NCI-H1930 (cell line): ENCODE results near the gene PTGIS.

ENCODE experiments used
- DNase-seq, 2 experiments: peaks; one replicate each; lab custom pipeline; 2025; lab: John Stamatoyannopoulos, UW

The PTGIS gene

GRCh38 chr20:49496553-49497397, 71.2 kb downstream of the PTGIS start:
- DNase-seq: no peak

DNA sequence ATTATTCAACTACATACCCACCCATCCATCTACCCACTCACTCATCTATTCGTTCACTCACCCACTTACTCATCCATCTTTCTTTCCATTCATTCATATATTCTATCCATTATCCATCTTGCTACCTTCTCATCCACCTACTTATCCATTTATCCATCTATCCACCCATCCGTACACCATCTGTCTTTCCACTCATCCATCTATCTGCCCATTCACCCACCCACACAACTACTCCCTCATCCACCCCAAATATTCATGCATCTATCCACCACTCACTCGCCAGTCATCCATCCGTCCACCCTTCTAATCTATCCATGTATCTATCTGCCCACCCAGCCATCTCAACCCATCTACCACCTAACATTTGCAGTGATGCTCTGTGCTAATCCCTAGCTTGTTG, 71.9 kb downstream of the PTGIS start:
- no peak for DNase-seq

GRCh38 chr20:49490689-49491088, 77.2 kb downstream of the PTGIS start:
- no peak for DNase-seq

GRCh38 chr20:49489688-49490087, 78.2 kb downstream of the PTGIS start:
- no peak for DNase-seq

- no peak for DNase-seq
Observed at GRCh38 chr20:49486064-49486463, 81.9 kb downstream of the PTGIS start.

DNA sequence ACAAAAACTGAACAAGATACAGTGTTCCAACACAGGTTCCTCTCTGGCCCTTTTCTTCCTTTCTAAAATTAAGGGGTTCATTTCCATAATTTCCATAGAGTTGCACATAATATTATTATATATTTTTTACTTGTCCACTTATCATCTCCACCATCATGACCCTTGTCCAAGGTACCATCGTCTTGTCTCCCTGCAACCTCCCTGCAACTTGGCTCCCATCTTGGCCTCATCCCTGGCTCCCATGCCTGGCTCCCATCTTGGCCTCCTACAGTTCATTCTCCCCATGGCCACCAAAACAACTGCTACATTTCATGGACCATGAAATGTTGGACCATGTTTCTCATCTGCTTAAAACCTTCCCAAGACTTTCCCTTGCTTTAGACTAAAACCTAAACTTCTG, 82.4 kb downstream of the PTGIS start:
- DNase-seq: no peak

DNA sequence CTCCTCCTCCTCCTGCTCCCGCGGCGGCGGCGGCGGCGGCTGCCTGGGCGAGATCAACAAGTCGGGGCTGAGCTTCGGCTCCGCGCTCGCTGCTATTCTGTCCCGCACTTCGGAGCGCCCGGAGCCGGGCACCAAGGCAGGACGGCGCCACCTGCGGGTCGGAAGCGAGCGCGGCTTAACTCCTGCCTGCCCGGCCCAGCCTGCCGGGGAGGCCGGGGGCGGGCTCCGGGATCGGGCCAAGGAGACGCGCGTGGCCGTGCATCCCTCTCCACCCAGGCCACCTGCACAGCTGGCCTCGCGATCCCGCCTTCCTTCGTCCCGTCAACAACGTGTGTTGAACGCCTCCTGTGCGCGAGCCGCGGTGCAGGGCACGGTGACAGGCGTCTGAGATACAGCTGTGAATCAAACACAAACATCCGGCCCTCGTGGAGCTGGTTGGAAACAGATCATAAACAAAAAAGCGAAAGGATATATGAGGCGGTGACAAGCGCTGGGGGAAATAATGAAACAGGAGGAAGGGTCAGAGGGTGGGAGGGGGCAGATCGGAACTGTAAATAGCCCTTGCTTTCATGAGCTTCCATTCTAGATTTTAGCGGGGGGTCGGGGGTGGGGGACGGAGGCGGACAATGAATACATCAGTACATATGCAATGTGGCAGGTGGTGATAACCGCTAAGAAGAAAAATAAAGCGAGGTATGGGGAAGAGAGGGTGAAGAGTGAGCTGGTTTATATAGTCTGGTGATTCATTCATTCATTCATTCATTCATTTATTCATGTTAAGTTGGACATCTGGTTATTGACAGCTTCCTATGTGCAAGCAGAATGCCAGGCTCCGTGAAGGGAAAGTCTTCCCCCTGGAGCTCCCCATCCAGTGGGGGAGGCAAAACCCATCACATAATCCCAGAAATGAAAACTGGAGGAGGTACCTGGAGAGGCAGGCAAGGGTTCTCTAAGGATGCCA, 83.5 kb downstream of the PTGIS start:
- DNase-seq: peak; percentile 65 to 76

DNA sequence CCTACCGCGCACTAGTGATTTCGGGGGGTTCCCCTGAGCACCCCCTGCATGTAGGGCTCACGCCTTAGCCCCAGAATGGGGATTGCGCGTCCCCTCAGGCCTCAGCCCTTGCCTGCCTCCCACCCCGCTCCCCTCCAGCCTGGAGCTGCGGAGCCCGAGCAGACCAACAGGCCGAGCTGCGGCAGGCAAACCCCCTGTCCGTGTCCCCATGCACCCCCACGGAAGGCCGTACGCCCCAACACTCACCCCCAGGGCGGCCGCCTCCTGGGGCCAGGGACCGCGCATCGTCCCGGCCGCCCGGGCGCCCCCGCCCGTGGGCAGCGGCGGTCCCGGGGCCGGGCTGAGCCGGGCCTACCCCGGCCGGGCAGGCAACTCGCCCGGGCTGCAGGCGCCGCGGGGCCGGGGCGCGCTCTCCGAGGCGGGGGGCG, 84.2 kb downstream of the PTGIS start:
- no peak for DNase-seq

- no peak for DNase-seq
Observed at GRCh38 chr20:49483018-49483695, 84.8 kb downstream of the PTGIS start.

DNA sequence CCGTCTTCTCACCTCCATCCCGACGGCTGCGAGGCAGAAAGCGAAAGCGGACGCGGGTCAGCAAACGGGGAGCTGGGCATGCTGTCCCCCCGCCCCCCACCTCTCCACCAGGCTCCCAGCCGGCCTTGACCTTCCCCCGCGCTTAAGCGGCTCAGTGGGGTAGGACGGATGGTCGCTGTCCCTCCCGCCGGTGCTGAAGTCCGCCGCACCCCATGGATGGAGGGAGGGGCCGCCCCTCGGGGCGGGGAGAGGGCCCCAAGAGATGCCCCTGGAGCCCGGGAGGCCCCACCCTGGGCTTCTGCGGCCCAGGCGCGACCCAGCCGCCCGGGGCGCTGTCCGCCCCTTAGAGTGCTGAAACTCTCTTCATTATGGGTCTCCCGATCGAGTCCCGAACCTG, 85.3 kb downstream of the PTGIS start, which contains the start of gene KCNB1:
TSS of gene KCNB1 (minus strand) at position 48 of the 397 bp plus-strand sequence. CDS start 188 bp downstream, outside the sequence.
- no peak for DNase-seq

DNA sequence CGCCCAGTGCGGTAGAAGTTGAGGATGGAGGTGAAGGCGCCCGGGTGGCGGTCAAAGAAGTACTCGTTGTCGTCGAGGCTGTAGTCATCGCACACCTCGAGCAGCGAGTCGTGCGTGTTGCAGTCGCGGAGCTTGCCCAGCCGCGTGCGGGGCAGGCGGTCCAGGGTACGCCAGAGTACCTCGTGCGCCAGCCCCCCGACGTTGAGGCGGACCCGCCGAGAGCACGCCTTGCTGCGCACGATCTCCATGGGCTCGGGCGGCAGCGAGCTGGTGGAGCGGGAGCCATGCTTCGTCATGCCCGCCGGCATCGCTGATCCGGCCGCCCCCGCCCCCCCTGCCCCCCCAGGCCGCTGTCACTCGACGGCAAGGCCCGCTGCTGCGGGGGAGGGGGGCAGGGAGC, 85.8 kb downstream of the PTGIS start:
- DNase-seq: no peak

- DNase-seq: no peak
Observed at GRCh38 chr20:49481116-49481515, 86.8 kb downstream of the PTGIS start.

DNA sequence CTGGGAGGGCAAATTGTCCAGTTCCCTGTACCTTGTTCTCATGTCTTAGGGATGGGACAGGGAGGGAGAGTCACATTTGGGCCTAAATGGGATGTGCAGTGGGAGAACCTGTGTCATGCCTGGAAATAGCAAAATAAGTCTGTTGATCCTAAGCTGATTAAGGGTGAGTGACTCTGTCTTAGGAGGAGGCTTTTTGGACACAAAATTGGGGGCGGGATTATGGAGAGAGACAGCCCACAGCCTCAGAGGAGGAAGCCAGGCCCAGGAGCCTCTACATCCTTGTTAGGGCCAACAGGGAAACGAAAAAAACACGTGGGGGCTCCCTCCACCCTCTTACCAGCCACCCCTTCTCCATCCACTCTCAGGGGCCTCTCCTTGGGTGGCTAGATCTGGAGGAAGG, 87.7 kb downstream of the PTGIS start:
- DNase-seq: no peak

GRCh38 chr20:49479785-49480184, 88.2 kb downstream of the PTGIS start:
- no peak for DNase-seq

DNA sequence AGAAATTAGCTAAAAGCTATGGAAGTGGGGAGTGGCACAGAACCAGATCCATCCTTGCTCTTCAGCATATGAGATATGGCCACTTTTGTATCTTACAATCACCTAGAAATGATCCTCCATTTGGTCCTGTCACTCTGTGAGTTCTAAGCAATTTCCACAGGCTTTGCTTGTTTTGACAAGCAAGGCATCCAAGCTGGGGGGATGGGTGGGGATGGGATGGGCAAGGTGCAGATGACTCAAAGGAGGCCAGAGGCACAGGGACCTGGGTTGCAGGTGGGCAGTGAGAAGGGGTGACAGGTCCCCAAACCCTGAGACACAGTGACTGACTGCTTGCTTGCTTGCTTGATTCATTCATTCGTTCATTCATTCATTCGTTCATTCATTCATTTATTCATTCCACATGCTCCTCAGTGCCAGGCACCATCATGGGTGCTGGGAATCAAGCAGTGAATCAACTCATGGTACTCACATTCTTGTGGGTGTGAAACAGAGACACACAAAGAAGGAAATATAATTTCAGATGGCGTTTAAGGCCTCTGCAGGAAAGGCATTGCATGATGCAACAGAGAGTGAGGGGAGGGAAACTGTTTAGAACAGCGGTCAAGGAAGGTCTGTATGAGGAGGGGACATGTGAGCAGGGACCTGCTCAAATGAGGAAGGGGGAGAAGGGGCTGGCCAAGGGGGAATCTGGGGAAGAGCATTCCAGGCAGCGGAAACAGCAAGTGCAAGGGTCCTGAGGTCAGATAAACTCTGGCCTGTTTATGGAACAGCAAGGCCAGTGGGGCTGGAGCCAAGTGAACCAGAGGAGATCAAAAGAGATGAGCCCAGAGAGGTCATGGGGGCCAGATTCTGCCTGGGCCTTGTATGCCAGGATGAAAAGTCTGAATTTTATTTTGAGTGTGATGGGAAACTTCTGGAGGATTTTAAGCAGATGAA, 88.9 kb downstream of the PTGIS start:
- DNase-seq: no peak

- no peak for DNase-seq
Observed at GRCh38 chr20:49478266-49478665, 89.7 kb downstream of the PTGIS start.

- no peak for DNase-seq
Observed at GRCh38 chr20:49477200-49477599, 90.7 kb downstream of the PTGIS start.

GRCh38 chr20:49476016-49476355, 92.0 kb downstream of the PTGIS start:
- no peak for DNase-seq

- DNase-seq: no peak
Observed at GRCh38 chr20:49475292-49476015, 92.5 kb downstream of the PTGIS start.

- DNase-seq: no peak
Observed at GRCh38 chr20:49471397-49471796, 96.5 kb downstream of the PTGIS start.
